ENCODE data around the gene NCK2. TPM values are rescaled to one million over a fixed set of nuclear protein-coding genes. Genes with fewer than 3 reads are reported as not detected.

The NCK2 gene
- total RNA-seq, 1 experiment from 2014 or later: 45.4 TPM

DNA sequence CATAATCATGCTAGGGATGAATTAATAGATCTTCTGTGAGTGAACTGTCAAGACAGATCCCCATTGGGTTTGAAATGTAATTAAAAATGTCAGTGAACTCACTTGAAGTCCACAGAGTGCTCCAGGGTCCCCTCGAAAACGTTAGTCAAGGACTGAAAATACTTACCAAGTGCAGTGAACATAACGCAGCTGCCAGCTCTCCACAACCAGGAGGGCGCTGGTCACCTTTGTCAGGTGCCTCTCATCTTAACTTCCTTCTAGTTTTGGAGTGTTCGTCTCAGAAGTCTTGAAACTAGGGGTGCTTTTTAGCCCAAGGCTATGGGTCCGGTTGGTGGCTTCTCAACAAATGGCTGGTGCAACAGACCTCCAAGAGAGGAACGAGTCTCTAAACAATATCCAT, 70.7 kb downstream of the NCK2 start:
- BruUV-seq (replicated peaks): no TSS peak
- Histone ChIP-seq H3K27ac (ENCODE audit: low read length) (no peak overlapping the region), H3K36me3 (ENCODE audit: low read depth, low read length) (peaks cover 6% of the 10 kb centered on the region; the same call in 1 of the 2 replicates), H2AFZ (ENCODE audit: low read length) (no peak overlapping the region), H3K4me3 (ENCODE audit: low read length) (no peak overlapping the region), H3F3A (ENCODE audit: low read length, unreplicated experiment) (no peaks in the 10 kb centered on the region), H3K9me2 (replicated peaks; ENCODE audit: low read length) (no peaks in the 10 kb centered on the region), H3K79me2 (ENCODE audit: low read length) (peaks cover 10% of the 10 kb centered on the region; the same call in 1 of the 2 replicates), H3K4me1 (ENCODE audit: insufficient read depth, low read length) (no peaks in the 10 kb centered on the region), H3K9me3 (ENCODE audit: low read length) (no peaks in the 10 kb centered on the region), H4K20me1 (ENCODE audit: low read length) (no peaks in the 10 kb centered on the region), H3K9ac (ENCODE audit: low read length) (no peak overlapping the region), H3K4me2 (ENCODE audit: low read length) (no peak overlapping the region), H3K27me3 (ENCODE audit: low read length) (no peaks in the 10 kb centered on the region)
- POLR2A ChIA-PET (ENCODE audit: unreplicated experiment): no interaction called here
- ATAC-seq: no peak
- DNase-seq: no peak
- CTCF ChIA-PET: no interaction called here
- TF ChIP-seq, protein P1, sequence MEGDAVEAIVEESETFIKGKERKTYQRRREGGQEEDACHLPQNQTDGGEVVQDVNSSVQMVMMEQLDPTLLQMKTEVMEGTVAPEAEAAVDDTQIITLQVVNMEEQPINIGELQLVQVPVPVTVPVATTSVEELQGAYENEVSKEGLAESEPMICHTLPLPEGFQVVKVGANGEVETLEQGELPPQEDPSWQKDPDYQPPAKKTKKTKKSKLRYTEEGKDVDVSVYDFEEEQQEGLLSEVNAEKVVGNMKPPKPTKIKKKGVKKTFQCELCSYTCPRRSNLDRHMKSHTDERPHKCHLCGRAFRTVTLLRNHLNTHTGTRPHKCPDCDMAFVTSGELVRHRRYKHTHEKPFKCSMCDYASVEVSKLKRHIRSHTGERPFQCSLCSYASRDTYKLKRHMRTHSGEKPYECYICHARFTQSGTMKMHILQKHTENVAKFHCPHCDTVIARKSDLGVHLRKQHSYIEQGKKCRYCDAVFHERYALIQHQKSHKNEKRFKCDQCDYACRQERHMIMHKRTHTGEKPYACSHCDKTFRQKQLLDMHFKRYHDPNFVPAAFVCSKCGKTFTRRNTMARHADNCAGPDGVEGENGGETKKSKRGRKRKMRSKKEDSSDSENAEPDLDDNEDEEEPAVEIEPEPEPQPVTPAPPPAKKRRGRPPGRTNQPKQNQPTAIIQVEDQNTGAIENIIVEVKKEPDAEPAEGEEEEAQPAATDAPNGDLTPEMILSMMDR (conservative IDR thresholded peaks at IDR 0.05; ENCODE audit: low read depth, low read length): no peak
- TF ChIP-seq EZH2 (IDR thresholded peaks at IDR 0.05; ENCODE audit: low read length, unreplicated experiment) (no peak), EZH2phosphoT487 (IDR thresholded peaks at IDR 0.05; ENCODE audit: borderline replicate concordance, low read length) (no peak)
- intact Hi-C loops (cut with micrococcal nuclease): no loop called here

DNA sequence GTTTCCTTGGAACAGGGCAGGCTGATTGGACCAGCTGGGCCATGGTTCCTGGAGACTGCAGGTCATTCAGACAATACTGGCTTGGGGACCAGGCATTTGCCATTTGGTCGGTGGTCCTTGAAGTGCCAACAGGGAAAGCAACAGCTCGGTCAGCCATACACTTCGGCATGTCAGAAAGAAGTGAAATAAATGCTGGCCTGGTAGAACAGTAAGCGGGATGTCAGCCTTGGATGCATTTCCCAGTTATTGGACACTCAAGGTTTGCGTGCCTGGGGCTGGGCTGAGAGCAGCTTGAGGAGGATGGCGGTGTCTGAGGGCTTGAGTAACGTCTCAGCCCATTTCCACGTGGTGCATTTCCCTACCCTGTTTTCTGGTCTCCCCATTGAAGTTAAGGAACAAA, 75.4 kb downstream of the NCK2 start:
- Histone ChIP-seq H3K36me3 (ENCODE audit: low read depth, low read length) (peaks cover 6% of the 10 kb centered on the region; the same call in 1 of the 2 replicates), H3K4me1 (ENCODE audit: insufficient read depth, low read length) (no peaks in the 10 kb centered on the region), H4K20me1 (ENCODE audit: low read length) (no peaks in the 10 kb centered on the region), H3F3A (ENCODE audit: low read length, unreplicated experiment) (no peaks in the 10 kb centered on the region), H3K4me2 (ENCODE audit: low read length) (no peak overlapping the region), H3K9me2 (replicated peaks; ENCODE audit: low read length) (no peaks in the 10 kb centered on the region), H3K9ac (ENCODE audit: low read length) (no peak overlapping the region), H3K27ac (ENCODE audit: low read length) (no peak overlapping the region), H3K9me3 (ENCODE audit: low read length) (no peaks in the 10 kb centered on the region), H3K79me2 (ENCODE audit: low read length) (no peaks in the 10 kb centered on the region), H2AFZ (ENCODE audit: low read length) (no peak overlapping the region), H3K4me3 (ENCODE audit: low read length) (no peak overlapping the region), H3K27me3 (ENCODE audit: low read length) (no peaks in the 10 kb centered on the region)
- ChIA-PET CTCF (no interaction called here), POLR2A (ENCODE audit: unreplicated experiment) (no interaction called here)
- intact Hi-C loops (cut with micrococcal nuclease): no loop called here
- TF ChIP-seq EZH2 (IDR thresholded peaks at IDR 0.05; ENCODE audit: low read length, unreplicated experiment) (no peak), EZH2phosphoT487 (IDR thresholded peaks at IDR 0.05; ENCODE audit: borderline replicate concordance, low read length) (no peak)
- TF ChIP-seq, protein P1 (conservative IDR thresholded peaks at IDR 0.05; ENCODE audit: low read depth, low read length): no peak
- BruUV-seq (replicated peaks): no TSS peak
- ATAC-seq (no peak), DNase-seq (no peak)

DNA sequence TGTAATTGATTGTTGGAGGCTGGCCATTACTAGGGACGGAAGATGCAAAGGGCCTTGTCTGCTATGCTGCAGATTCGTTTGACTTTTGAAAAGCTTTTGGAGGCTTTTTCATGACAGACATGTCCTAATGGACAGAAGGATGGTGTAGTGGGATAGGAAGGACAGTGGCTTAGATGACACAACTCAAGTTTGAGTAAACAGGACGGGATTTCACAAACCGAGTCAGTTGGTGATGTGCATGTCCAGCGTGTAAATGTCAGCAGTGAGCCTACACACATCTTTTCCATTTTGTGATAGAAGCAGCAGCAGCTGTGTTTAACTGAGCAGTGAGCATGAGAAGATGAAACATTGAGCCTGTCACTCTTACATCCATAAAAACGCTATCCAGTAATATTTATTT, 76.0 kb downstream of the NCK2 start:
- Histone ChIP-seq H3K4me2 (ENCODE audit: low read length) (no peak overlapping the region), H3K27me3 (ENCODE audit: low read length) (no peaks in the 10 kb centered on the region), H3K79me2 (ENCODE audit: low read length) (no peaks in the 10 kb centered on the region), H3K9me3 (ENCODE audit: low read length) (no peaks in the 10 kb centered on the region), H3K9ac (ENCODE audit: low read length) (no peak overlapping the region), H4K20me1 (ENCODE audit: low read length) (no peaks in the 10 kb centered on the region), H3K36me3 (ENCODE audit: low read depth, low read length) (peaks cover 6% of the 10 kb centered on the region; the same call in 1 of the 2 replicates), H3K4me1 (ENCODE audit: insufficient read depth, low read length) (no peaks in the 10 kb centered on the region), H3K9me2 (replicated peaks; ENCODE audit: low read length) (no peaks in the 10 kb centered on the region), H2AFZ (ENCODE audit: low read length) (no peak overlapping the region), H3K27ac (ENCODE audit: low read length) (no peak overlapping the region), H3K4me3 (ENCODE audit: low read length) (no peak overlapping the region), H3F3A (ENCODE audit: low read length, unreplicated experiment) (no peaks in the 10 kb centered on the region)
- no TSS peak for BruUV-seq (replicated peaks)
- no peak for ATAC-seq
- DNase-seq: no peak
- intact Hi-C loops (cut with micrococcal nuclease): no loop called here
- CTCF ChIA-PET: no interaction called here
- POLR2A ChIA-PET (ENCODE audit: unreplicated experiment): no interaction called here
- TF ChIP-seq EZH2phosphoT487 (IDR thresholded peaks at IDR 0.05; ENCODE audit: borderline replicate concordance, low read length): no peak
- TF ChIP-seq, protein P1 (conservative IDR thresholded peaks at IDR 0.05; ENCODE audit: low read depth, low read length): no peak
- no peak for TF ChIP-seq EZH2 (IDR thresholded peaks at IDR 0.05; ENCODE audit: low read length, unreplicated experiment)
